ENCODE data around the gene SULT4A1. TPM values are rescaled to one million over a fixed set of nuclear protein-coding genes. Genes with fewer than 3 reads are reported as not detected.

SULT4A1 gene
- polyA plus RNA-seq, 1 of the 3 experiments (the other 2 are of a cell fraction): 3.9 TPM

DNA sequence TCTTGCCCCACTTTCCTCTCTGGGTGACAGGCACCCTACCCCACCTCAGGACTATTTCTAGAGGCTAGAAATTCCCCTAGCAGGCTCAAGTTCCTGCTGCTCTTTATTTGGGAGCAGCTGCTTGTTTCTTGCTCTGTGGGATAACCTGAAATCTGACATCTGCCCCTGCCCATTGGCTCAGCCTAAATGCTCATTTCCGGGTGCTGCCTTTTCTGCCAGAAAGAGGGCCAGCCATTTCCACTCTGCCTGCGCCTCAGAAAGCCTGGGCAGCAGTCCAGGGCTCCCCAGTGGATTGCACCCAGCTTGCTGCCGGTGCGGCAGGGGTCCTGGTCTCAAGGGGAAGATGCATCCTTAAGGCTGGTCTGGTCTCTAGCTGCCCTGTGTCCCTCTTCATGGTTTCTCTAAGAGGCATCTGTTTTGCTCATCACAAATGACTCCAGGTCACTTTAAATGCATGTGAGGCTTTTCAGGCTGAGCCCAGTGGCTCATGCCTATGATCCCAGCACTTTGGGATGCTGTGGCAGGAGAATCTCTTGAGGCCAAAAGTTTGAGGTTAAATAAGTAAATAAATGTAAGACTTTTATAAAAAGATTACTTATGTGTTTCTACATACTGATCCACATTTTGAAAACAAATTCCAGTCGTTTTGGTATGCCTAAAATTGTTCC lies 39.8 kb upstream of the SULT4A1 start (continued):
- TF ChIP-seq, protein P1, sequence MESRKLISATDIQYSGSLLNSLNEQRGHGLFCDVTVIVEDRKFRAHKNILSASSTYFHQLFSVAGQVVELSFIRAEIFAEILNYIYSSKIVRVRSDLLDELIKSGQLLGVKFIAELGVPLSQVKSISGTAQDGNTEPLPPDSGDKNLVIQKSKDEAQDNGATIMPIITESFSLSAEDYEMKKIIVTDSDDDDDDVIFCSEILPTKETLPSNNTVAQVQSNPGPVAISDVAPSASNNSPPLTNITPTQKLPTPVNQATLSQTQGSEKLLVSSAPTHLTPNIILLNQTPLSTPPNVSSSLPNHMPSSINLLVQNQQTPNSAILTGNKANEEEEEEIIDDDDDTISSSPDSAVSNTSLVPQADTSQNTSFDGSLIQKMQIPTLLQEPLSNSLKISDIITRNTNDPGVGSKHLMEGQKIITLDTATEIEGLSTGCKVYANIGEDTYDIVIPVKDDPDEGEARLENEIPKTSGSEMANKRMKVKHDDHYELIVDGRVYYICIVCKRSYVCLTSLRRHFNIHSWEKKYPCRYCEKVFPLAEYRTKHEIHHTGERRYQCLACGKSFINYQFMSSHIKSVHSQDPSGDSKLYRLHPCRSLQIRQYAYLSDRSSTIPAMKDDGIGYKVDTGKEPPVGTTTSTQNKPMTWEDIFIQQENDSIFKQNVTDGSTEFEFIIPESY (IDR thresholded peaks at IDR 0.05; ENCODE audit: borderline replicate concordance, low read depth): no peak
- TF ChIP-seq, protein P2, sequence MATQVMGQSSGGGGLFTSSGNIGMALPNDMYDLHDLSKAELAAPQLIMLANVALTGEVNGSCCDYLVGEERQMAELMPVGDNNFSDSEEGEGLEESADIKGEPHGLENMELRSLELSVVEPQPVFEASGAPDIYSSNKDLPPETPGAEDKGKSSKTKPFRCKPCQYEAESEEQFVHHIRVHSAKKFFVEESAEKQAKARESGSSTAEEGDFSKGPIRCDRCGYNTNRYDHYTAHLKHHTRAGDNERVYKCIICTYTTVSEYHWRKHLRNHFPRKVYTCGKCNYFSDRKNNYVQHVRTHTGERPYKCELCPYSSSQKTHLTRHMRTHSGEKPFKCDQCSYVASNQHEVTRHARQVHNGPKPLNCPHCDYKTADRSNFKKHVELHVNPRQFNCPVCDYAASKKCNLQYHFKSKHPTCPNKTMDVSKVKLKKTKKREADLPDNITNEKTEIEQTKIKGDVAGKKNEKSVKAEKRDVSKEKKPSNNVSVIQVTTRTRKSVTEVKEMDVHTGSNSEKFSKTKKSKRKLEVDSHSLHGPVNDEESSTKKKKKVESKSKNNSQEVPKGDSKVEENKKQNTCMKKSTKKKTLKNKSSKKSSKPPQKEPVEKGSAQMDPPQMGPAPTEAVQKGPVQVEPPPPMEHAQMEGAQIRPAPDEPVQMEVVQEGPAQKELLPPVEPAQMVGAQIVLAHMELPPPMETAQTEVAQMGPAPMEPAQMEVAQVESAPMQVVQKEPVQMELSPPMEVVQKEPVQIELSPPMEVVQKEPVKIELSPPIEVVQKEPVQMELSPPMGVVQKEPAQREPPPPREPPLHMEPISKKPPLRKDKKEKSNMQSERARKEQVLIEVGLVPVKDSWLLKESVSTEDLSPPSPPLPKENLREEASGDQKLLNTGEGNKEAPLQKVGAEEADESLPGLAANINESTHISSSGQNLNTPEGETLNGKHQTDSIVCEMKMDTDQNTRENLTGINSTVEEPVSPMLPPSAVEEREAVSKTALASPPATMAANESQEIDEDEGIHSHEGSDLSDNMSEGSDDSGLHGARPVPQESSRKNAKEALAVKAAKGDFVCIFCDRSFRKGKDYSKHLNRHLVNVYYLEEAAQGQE (IDR thresholded peaks at IDR 0.05; ENCODE audit: low read depth, low read length): no peak
- TF ChIP-seq, protein P3, sequence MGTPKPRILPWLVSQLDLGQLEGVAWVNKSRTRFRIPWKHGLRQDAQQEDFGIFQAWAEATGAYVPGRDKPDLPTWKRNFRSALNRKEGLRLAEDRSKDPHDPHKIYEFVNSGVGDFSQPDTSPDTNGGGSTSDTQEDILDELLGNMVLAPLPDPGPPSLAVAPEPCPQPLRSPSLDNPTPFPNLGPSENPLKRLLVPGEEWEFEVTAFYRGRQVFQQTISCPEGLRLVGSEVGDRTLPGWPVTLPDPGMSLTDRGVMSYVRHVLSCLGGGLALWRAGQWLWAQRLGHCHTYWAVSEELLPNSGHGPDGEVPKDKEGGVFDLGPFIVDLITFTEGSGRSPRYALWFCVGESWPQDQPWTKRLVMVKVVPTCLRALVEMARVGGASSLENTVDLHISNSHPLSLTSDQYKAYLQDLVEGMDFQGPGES (IDR thresholded peaks at IDR 0.05; ENCODE audit: low read depth, low read length): no peak
- TF ChIP-seq ELF1 (IDR thresholded peaks at IDR 0.05) (no peak), SMC3 (IDR thresholded peaks at IDR 0.05; ENCODE audit: low read depth, low read length) (no peak)

DNA sequence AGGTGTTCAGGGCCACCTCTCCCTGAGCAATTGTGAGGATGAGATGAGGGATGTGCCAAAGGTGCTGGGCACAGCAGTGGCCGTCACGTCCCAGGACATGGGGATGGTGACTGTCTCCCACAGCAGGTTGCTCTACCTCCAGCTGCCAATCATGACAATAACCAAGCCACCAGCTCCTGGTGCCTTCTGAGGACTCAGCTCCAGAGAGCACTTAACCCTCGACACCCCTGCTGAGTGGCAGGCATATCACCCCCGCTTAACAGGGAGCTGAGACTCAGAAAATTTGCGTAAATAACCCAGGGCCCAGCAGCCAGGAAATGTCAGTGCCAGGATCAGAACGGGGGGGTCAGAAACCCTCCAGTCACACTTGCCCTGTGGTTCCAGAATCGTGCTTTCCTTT lies 37.9 kb upstream of the SULT4A1 start:
- H3K36me3 ChIP-seq (replicated peaks in 1 of 2; ENCODE audit: control insufficient read depth in 1 of 2, insufficient read depth in 2 of 2, low read length in 1 of 2): no peaks in the 10 kb centered on the region
- H4K20me1 ChIP-seq (ENCODE audit: insufficient read depth): no peaks in the 10 kb centered on the region
- POLR2A ChIA-PET: no interaction called here
- H3K4me1 ChIP-seq (ENCODE audit: control insufficient read depth in 1 of 2, insufficient read depth in 2 of 2, low read depth in 1 of 2, low read length in 1 of 2): peaks cover 0 to 25% of the 10 kb centered on the region in 2 experiments; a peak in 2 of 4 replicates
- peaks cover 9% of the 10 kb centered on the region for H3F3A ChIP-seq (replicated peaks; ENCODE audit: insufficient read depth)
- H2AFZ ChIP-seq (ENCODE audit: low read depth): no peak overlapping the region
- H3K27ac ChIP-seq (ENCODE audit: low read depth in 2 of 2, low read length in 1 of 2): no peak overlapping the region
- H3K4me3 ChIP-seq (ENCODE audit: low read depth in 2 of 2, low read length in 1 of 2): no peak overlapping the region
- H3K79me2 ChIP-seq (ENCODE audit: insufficient read depth): no peaks in the 10 kb centered on the region
- 51% methylated on average over 6 of the region's 7 CpGs for WGBS (ENCODE audit: low lambda C conversion rate)
- no peak overlapping the region for H3K9ac ChIP-seq
- DNase-seq: no peak
- no peak for TF ChIP-seq FOXM1 (IDR thresholded peaks at IDR 0.05; ENCODE audit: low read depth)
- TF ChIP-seq POLR2AphosphoS5 (IDR thresholded peaks at IDR 0.05; ENCODE audit: low read depth, low read length): no peak
- TF ChIP-seq RXRA (IDR thresholded peaks at IDR 0.05; ENCODE audit: borderline replicate concordance, low read depth): no peak
- no peak for TF ChIP-seq GATA2 (CRISPR knock-in tag; IDR thresholded peaks at IDR 0.05)
- TF ChIP-seq RAD21 (IDR thresholded peaks at IDR 0.05; ENCODE audit: low read length): no peak
- TF ChIP-seq GABPA (IDR thresholded peaks at IDR 0.05; ENCODE audit: low read depth): no peak
- TF ChIP-seq, protein P4, sequence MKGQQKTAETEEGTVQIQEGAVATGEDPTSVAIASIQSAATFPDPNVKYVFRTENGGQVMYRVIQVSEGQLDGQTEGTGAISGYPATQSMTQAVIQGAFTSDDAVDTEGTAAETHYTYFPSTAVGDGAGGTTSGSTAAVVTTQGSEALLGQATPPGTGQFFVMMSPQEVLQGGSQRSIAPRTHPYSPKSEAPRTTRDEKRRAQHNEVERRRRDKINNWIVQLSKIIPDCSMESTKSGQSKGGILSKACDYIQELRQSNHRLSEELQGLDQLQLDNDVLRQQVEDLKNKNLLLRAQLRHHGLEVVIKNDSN (IDR thresholded peaks at IDR 0.05; ENCODE audit: borderline replicate concordance, low read depth): no peak
- no peak for TF ChIP-seq RCOR1 (IDR thresholded peaks at IDR 0.05; ENCODE audit: low read length)
- TF ChIP-seq, protein P5, sequence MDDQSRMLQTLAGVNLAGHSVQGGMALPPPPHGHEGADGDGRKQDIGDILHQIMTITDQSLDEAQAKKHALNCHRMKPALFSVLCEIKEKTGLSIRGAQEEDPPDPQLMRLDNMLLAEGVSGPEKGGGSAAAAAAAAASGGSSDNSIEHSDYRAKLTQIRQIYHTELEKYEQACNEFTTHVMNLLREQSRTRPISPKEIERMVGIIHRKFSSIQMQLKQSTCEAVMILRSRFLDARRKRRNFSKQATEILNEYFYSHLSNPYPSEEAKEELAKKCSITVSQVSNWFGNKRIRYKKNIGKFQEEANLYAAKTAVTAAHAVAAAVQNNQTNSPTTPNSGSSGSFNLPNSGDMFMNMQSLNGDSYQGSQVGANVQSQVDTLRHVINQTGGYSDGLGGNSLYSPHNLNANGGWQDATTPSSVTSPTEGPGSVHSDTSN (IDR thresholded peaks at IDR 0.05): no peak
- TF ChIP-seq FOSL2 (IDR thresholded peaks at IDR 0.05; ENCODE audit: borderline replicate concordance, low read depth): no peak
- TF ChIP-seq, protein P6, sequence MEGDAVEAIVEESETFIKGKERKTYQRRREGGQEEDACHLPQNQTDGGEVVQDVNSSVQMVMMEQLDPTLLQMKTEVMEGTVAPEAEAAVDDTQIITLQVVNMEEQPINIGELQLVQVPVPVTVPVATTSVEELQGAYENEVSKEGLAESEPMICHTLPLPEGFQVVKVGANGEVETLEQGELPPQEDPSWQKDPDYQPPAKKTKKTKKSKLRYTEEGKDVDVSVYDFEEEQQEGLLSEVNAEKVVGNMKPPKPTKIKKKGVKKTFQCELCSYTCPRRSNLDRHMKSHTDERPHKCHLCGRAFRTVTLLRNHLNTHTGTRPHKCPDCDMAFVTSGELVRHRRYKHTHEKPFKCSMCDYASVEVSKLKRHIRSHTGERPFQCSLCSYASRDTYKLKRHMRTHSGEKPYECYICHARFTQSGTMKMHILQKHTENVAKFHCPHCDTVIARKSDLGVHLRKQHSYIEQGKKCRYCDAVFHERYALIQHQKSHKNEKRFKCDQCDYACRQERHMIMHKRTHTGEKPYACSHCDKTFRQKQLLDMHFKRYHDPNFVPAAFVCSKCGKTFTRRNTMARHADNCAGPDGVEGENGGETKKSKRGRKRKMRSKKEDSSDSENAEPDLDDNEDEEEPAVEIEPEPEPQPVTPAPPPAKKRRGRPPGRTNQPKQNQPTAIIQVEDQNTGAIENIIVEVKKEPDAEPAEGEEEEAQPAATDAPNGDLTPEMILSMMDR (IDR thresholded peaks at IDR 0.05): no peak
- TF ChIP-seq, protein P3 (IDR thresholded peaks at IDR 0.05; ENCODE audit: low read depth, low read length): no peak
- no peak for TF ChIP-seq RFX5 (IDR thresholded peaks at IDR 0.05; ENCODE audit: low read length)
- no peaks in the 10 kb centered on the region for H3K27me3 ChIP-seq (ENCODE audit: insufficient read depth)
- no peak overlapping the region for H3K4me2 ChIP-seq
- no peaks in the 10 kb centered on the region for H3K9me3 ChIP-seq
- CTCF ChIA-PET: interaction anchor here (0.8 to 1.4 kb wide), 4 partner anchors 12 to 54 kb away, joined by 3 to 5 read pairs (median 4); partner anchors contain the start of gene SAMM50
- H3K9me2 ChIP-seq: no peaks in the 10 kb centered on the region

Data from SK-N-SH (cell line).